ENCODE results near the gene TRPV6.

Gene TRPV6

DNA sequence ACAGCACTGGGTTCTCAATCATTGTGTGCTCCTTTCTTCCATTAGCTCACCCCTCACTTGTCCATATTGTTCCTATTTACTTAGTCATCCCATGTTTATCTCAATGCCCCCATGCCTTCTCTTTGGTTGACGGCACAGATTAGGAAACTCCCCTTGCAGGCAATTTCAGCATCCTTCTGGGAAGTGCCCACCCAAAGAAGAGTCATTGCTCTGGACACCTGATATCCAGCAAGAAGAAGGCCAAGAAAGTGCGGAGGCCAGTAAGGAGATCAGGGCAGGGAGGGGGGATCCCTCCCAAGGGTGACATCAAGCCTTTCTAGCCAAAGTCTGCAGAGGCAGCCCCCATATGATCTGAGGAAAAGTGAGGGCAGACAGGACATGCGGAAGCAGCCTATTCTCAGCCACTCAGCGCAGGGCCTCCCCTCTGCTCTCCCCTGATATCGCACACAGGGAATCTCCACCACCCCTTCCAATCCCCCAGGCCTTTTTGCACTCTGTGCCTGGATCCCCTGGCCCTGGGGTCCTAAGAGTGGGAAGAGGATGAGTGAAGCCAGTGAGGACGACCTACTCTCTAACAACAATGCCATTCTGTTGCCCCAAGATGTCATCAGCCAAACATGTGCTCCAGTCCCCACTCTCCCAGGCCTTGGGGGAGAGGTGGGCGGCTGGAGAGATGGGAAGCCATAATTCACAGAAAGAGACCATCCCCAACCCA, 1.8 kb downstream of the TRPV6 start:
- DNase-seq (ENCODE audit: low spot score), result no peak

DNA sequence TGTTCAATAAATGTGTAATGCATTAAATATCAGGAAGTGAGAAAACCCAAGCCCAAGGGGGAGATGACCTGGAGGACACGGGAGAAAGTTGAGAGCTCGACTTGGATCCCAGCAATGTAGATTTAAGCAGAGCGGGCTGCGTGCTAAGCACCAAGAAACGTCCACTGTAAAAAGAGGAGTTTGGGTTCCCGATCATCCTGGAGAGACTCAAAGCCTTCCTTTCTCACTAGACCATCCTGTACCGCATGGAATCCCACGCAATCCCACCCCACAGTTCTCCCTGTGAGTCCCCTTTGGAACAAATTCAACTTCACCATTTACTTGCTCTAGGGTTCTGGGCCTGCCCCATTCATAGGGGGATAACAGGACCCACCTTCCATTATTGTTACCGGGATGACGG, 2.4 kb downstream of the TRPV6 start:
- no peak for DNase-seq (ENCODE audit: low spot score)

DNA sequence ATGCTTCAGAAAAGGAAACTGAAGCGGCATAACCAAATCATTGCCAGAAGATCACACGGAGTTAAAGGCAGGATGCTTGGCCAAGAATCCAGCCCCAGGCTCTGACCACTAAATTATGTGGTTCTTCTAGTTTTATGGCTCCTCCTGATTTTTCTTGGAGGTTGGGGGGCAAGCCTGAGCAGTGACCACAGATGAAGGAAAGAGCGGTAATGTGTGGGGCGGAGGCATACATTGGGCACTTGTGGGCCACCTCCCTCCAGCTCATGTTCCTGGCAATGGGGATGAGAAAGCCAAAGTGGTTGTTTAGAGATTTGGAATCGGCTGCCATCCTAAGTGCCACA, 3.2 kb downstream of the TRPV6 start:
- DNase-seq (ENCODE audit: low spot score), result no peak

DNA sequence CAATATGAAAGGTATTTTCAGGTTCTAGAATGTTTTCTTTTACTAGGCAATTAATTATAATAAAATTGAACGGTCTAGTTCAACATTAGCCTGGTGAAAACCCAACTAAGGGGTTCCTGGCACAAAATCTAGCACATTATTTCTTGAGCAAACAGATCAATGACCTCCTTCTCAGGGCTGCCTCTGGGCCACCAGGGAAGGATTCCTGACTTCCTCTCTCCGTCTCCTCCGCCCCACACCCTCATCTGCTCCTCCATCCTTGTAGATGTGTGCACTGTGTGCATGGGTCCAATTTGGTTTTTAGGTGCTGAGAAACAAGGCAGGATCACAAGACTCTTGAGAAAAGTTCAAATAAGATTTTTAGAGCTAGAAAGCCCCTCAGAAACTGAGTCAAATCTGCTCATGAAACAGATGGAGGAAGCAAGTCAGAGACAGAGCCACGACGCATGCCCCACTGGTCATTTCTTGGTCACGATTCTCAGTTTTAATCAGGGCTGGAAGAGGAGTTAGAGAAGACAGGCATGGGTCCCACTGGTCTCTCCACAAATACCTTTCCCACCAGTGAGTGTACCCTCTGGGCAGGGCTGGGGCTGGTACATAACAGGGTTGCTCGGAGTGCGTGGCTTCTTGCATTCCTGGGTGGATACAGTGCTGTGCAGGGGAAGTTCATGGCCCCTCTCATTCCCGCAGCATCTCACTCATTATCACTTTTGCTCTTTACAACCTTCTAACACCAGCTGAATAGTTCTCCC, 3.8 kb downstream of the TRPV6 start:
- no peak for DNase-seq (ENCODE audit: low spot score)

DNA sequence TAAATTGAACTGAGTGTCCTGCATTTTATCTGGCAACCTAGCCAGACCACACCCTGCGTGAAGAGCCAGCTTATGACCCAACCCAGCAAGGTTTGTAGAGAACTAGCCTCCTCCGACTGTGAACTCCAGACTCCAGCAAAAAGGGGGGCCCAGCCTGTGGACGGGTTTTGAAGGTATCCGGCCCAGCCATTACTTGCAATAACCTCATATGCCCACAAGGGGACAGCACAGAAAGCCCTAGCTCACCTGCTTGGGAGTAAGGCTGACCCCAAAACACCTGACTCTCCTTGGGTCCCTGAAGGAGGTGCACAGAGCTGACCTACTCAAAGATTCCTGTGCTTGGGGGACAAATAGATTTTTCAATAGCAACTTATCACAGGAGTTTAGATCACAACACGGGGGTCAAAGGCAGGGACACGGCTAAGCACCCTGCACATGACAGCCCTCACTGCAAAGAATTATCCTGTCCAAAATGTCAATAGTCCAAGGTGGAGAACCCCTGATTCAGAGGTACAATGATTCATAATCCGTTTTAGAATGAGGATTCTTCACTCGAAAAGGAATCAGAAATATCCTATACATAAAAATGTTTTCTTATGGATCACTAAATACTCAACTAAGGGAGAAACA, 4.6 kb downstream of the TRPV6 start:
- peak; percentile 63 for DNase-seq (ENCODE audit: low spot score)

DNA sequence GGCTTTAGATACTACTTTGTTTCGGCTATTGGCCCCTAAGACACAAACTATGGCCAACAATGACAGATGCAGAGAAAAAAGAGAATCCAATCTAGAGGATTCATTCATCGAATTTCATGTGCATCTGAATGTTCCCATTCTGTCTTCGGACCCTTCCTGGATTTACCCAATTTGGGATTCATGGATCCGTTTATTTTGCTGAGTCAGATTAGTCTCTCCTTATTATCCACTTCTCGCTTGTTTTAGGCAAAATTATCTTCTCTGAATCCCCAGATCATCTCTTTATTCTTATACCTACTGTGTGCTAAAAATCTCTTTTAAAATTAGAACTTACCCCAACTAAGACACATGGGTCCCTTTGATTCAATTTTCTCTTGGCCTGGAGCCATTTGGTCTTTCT, 6.5 kb downstream of the TRPV6 start:
- no peak for DNase-seq (ENCODE audit: low spot score)

DNA sequence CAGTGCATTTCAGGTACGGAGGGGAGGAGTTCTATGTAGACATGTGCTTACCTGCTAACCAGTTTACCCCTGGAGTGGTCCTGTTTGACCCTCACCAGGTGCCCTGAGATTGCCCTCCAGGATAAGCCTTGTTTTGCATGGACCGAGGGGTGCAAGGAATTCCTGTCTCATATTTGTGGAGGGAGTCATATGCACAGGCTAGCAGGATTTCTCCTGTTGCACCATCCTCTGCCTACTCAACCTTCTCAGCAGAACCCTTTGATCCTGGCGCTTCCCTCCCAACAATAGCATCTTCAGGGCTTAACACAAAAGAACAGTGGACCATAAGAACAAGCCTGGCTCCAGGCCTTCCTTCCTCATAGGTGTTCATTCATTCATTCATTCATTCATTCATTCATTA, 7.2 kb downstream of the TRPV6 start:
- no peak for DNase-seq (ENCODE audit: low spot score)

DNA sequence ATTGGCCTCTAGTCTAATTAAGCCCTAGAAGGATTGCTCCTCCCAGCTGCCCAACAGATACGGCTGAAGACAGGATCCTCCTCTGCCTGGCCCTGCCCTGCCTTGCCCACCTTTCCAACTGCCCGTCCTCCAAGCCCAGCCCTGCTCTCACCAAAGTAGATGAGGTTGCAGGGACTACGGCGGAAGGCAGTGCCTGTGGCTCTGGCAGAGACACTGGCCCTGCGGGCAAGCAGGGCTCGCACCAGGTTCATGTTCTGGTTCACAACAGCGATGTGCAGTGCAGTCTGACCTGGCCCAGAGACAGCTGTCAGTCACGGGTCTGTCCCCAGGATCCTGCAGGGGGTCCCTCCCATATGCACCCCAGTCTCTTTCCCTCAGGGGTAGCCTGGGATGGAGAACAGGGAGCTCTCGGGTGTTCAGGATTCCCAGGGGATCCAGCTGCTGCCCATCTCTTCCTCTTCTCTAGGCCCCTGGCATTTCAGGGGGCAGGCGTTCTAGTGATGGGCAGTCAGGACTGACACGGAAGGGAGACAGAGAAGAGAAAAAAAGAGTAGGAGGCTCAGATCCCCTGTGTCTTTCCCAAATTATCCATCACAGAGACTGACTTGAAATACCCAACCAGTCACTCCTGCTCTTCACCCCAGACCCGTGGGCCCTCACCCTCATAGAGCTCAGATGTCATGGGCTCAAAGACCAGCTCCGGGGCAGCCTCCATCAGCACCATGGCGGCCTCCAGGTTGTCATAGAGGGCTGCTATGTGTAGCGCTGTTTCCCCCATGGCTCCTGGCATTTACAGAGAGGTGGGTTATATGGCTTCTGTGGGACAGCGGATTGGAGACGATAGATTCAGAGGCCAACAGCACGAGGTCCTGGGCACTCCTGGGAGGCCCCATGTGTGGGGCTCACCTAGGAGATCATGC, 8.3 kb downstream of the TRPV6 start:
- DNase-seq (ENCODE audit: low spot score), result no peak

DNA sequence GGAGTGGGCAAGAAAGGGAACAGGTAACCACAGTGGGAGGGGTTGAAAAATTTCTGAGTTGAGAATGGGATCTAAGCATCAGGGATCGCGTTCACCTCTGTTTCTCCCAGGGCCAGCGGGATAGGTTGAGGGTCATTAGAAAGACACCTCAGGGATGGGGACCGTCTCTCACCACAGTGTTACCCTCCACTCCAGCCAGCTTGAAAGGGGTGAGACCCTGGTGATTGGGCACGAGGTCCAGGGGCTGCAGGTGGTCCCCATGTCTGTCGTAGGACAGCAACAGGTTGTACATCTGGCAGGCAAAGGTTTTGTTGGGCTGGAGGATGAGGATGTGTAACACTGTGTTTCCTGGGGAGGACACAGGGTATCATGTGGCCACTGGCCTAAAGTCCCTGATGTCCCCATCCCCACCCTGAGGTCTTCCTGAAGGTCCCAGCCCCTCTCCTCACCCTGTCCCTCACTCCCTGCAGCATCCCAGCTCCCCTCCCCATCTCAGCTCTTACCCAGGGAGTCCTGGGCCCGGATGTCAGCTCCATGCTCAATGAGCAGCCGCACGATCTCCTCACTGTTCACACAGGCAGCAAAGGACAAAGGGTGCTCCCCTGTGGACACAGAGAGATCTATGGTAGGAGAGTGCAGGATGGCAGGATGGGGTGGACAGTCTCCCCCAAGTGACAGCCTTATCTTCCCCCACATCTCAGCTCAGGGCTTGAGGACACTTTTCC, 9.1 kb downstream of the TRPV6 start:
- no peak for DNase-seq (ENCODE audit: low spot score)

DNA sequence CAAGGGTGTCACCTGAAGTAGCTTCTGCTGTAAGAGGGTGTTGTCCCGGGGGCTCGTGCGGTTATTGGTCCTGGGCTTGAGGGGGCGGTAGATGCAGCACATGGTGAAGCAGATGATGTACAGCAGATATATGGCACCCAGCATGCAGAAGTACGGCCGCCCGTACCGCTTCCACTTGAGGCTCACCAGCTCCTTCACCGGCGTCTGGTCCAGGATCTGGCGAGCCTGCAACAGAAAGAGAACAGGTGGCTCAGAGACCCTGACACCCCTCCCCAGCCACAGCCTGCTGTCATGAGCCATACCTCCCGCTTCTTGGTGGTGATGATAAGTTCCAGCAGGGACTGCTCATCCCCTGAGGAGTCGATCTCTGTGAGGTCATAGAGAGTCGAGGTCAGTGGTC, 10.1 kb downstream of the TRPV6 start:
- no peak for DNase-seq (ENCODE audit: low spot score)

DNA sequence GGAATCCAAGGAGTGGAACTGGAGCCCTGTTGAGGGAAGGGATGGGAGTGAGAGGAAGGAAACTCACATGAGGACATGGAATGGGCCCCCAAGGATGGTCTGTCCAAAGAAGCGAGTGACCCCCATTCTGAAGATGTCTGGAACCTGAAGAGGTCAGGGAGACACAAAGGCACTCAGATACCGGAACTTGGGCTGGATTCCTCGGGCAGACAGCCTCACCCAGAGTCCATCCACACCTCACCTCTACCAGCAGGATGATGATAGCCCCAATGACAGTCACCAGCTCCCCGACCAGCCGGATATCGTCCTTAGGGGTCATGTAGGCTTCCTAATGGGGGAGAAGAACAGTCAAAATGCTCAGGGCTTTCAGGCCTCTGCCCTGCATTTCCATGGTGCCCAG, 10.7 kb downstream of the TRPV6 start:
- DNase-seq (ENCODE audit: low spot score), result no peak

DNA sequence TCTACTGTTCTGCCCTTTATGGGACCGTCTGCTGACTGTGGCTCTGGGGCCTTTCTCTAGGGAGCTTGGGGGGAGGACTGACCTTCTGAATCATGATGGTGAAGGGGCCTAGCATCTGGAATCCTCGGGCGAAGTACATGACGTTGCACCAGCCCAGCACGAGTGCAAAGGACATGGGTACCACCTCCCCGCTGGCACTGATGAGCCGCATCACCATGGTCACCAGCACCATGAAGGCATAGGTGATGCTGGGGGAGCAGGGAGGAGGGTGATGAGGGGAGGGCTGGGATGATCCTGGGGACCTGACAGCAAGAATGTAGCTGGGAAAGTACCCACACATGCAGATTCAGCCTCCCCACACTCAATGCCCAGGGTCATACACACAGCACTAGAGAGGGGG, 11.1 kb downstream of the TRPV6 start:
- DNase-seq (ENCODE audit: low spot score), result no peak

DNA sequence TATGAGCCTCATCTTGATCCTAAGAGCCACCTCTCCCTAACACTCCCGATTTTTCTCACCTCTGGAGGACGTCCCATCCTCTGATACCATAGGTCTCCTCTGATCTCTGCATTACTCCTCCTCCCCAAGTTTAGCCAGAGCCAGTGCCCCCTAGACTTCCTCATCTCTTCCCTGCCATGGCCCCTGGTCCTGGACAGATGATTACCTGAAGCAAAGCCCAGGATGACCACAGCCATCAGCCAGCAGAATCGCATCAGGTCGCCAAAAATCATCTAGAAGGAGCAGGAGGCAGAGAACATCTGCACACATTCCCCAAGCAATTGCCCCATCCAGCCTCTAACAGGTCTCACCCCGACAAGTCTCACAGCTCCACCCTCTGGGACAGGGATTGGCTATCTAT, 11.7 kb downstream of the TRPV6 start:
- DNase-seq (ENCODE audit: low spot score), result no peak

DNA sequence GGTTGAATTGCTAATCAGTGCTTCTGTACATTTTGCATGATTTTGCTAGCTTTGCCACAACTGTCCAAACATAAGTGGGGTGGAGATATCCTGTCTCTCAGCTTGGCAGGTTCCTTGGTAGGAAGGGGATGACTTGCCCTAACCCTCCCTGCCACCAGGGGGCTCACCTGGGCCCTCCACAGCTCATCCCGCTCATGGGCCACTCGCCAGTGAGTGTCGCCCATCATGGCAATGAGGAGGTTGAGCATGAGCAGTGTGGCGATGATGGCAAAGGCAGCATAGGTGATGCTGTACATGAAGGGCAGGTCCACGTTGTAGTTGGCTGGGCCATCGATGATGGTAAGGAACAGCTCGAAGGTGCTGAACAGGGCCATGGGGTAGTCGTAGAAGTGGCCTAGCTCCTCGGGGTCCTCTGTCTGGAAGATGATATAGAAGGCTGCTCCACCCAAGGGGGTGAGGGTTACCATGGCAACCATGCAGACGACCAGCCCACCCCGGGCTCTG, 12.2 kb downstream of the TRPV6 start:
- peak; percentile 51 for DNase-seq (ENCODE audit: low spot score)

DNA sequence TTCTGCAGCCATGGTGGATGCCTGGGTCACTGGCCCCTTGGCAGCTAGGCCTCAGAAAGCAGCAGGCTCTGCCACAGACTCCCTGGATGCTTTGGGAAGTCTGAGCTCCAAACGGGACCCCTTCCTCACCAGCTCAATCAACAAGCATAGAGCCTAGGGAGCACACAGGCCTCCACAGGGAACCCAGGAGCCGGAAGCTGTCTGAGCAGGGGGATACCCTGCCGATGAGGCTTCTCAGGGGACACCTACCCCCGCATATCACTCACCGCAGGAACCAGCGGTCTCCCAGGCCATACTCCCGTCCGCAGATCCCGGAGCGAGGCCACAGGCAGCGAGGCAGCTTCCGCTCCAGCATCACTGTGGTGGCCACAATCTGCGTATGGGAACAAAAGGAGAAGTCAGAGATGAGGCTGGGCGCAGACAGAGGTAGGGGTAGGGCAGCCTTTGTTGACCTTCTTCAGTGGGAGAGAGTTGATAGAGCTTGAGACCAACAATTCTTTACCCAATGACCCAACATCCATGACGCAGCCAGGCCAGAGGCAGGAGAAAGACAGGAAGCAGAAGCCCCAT, 13.4 kb downstream of the TRPV6 start:
- DNase-seq (ENCODE audit: low spot score), result no peak

DNA sequence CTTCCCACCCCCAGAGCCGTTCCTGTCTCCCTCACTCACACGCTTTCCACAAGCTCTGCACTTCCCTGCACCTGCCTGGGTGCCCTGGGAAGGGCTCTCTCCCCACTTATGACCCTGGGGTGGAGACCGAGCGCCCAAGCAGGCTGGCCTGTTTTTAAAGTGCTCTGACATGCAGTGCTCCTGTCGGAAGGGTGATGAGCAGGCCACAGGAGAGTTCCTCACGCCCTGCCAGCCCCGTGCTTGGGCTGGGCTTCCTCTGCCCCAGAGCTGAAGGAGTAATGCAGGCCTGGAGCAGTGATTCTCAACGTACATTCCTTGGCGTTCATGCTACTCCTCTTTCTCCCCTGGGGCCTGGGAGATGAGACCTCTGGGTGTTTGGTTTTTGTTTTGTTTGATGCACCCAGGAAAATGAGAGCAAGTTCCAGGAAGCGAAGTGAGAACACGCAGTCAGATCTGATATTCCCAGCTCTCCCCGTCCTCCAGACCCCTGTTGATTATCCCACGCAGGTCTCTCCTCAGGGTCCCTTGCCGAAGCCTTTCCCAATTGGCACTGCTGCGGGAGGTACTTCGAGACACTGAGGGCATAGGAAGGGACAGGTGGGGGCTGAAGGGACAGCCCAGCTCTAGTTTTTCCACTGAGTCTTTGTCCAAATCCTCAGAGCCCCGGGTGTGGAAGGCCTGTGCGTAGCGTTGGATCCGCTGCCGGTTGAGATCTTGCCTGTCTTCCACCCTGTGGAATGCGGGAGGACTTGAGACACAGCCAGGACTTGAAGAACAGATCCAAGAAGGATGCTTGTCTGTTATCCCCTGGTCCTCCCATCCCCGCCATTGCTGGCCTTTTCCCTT, 14.1 kb downstream of the TRPV6 start:
- no peak for DNase-seq (ENCODE audit: low spot score)

DNA sequence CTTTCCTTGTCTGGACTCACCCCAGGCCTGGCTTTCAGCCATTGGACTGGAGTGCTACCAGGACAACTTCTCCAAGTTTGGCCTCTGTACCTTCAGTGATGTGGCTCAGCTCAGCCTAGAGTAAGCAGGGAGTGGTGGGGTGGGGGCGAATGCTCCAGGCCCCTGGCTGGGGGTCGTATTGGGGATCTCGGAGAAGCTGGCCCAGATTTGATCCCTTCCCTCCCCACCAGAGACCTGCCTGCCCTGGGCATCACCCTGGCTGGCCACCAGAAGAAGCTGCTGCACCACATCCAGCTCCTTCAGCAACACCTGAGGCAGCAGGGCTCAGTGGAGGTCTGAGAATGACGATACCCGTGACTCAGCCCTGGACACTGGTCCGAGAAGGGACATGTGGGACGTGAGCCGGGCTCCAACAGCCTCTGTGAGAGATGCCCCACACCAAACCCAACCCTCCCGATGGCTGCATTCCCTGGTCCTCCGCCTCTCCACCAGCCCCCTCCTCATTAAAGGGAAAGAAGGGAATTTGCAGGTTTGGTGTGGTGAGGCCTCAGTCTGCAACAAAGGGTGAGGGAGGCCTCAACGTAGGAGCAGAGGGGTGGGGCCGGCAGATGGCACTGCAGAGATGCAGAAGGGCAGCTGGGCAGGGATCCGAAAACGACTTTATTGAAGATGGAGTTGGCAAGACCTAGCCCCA, 14.8 kb downstream of the TRPV6 start:
- no peak for DNase-seq (ENCODE audit: low spot score)

DNA sequence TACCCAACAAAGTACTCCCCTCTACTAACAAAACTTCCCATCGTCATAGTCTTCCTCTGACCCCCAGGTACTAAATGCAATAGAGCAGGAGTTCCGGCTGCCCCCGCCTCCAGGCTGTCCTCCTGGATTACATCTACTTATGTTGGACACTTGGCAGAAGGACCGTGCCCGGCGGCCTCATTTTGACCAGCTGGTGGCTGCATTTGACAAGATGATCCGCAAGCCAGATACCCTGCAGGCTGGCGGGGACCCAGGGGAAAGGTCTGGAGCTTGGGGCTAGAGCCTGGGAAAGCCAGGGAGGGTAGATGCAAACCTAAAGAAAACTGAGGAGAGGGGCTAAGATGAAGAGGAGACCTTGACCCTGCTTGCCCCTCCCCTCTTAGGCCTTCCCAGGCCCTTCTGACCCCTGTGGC, 15.4 kb downstream of the TRPV6 start:
- DNase-seq (ENCODE audit: low spot score), result no peak

DNA sequence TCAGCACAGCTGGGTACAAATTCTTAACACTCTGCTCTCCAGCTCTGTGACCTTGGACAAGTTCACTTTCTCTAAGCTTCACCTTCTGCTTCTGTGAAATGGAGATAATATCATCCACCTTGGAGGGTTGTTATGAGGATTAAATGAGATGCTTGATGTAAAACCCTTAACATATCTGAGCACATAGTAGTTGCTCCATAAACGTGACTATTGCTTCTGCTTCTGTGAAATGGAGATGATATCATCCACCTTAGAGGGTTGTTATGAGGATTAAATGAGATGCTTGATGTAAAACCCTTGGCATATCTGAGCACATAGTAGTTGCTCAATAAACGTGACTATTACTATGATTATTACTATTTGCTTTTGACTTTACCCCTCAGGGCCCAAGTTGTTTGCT, 16.1 kb downstream of the TRPV6 start:
- no peak for DNase-seq (ENCODE audit: low spot score)

DNA sequence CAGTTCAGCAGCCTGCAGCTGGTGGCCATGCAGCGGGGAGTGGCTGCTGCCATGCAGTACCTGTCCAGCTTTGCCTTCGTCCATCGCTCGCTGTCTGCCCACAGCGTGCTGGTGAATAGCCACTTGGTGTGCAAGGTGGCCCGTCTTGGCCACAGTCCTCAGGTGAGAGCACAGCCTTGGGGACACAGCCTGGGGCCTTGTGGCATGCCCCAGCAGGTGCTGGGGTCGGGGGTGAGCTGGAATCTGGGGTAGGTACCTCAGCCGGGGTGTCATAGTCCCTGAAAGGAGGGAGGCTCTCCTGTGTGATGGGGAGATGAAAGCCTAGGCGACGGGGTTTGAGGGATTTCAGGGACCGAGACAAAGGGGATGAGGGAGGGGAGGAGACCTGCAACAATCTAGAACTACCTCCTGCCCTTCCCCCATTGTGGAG, 16.5 kb downstream of the TRPV6 start:
- no peak for DNase-seq (ENCODE audit: low spot score)
